RWPE1 (cell line): Measurements from ENCODE around the gene CD55.

Experiments used
- CTCF ChIA-PET: fragments of 350-600 bp; sonication (Branson Sonifier 250); formaldehyde crosslinking; extraction: SDS; loops from one replicate; lab custom pipeline; 2021; lab: Yijun Ruan, JAX
- POLR2A ChIA-PET: fragments of 400-600 bp; formaldehyde crosslinking; extraction: SDS; loops from one replicate; lab custom pipeline; 2020; ENCODE audit warnings: antibody characterized with exemption; ENCODE audit not compliant: low non-redundant PET; lab: Yijun Ruan, JAX
- DNase-seq: peaks from one replicate; pipeline ENCODE4 v3.0.0; 2012; ENCODE audit warnings: low spot score
- H3K27ac ChIP-seq: fragments of 450-650 bp; 2 replicates; pipeline ENCODE4 v1.5.1; 2017
- TF ChIP-seq, protein P1 (sequence below): fragments of 450-650 bp; conservative IDR thresholded peaks from 2 replicates; pipeline ENCODE4 v1.5.1; 2017; ENCODE audit warnings: low read depth, mild to moderate bottlenecking

Gene CD55

DNA sequence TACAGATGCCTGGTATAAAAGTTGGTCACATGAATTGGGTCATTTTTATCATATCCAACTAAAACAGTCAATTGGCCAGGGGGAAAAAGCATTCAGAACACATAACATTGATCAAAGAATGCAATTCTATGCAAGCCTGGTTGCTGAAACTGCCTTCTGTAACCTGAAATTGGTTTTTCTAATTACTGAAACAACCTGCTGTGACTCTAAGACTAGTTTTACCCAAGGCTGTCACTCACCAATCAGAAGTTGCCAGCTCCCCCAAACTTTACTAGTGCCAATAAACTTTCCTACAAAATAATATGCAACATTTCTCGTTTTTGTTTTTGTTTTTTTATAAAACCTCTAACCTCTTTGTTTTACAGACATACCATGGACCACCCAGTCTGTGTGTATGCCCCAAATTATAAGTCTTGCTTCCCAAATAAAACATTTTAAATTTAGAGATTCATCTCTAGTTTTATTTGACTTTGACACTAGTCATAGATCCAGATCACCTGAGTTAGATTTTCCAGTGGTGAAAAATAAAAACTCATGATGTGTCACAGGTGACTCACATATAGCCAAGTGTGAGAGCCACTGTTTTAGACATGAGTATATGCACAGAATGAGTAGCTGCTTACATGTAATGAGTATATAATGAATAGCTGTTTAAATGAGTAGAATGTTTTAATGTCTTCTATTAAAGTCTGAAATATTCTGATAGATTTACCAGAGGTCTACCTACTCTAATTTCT lies 68.4 kb downstream of the CD55 start:
- TF ChIP-seq, protein P1, sequence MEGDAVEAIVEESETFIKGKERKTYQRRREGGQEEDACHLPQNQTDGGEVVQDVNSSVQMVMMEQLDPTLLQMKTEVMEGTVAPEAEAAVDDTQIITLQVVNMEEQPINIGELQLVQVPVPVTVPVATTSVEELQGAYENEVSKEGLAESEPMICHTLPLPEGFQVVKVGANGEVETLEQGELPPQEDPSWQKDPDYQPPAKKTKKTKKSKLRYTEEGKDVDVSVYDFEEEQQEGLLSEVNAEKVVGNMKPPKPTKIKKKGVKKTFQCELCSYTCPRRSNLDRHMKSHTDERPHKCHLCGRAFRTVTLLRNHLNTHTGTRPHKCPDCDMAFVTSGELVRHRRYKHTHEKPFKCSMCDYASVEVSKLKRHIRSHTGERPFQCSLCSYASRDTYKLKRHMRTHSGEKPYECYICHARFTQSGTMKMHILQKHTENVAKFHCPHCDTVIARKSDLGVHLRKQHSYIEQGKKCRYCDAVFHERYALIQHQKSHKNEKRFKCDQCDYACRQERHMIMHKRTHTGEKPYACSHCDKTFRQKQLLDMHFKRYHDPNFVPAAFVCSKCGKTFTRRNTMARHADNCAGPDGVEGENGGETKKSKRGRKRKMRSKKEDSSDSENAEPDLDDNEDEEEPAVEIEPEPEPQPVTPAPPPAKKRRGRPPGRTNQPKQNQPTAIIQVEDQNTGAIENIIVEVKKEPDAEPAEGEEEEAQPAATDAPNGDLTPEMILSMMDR: no peak
- POLR2A ChIA-PET: no interaction called here
- no peak overlapping the region for H3K27ac ChIP-seq
- peak; percentile 85 for DNase-seq
- CTCF ChIA-PET: interaction anchor here (0.7 kb wide), 1 partner anchor 103 kb away, joined by 3 read pairs; no protein-coding TSS in a partner anchor

- TF ChIP-seq, protein P1: no peak
- peak; percentile 26 for DNase-seq
- CTCF ChIA-PET: interaction anchor here (0.5 to 0.7 kb wide), 2 partner anchors 12 to 252 kb away, joined by 4 to 5 read pairs; no protein-coding TSS in a partner anchor
- POLR2A ChIA-PET: no interaction called here
- H3K27ac ChIP-seq: peak overlapping the region; percentile 68
These were observed 72.1 kb downstream of the CD55 start for GRCh38 chr1:207393610-207394009.

GRCh38 chr1:207396168-207396746 lies 74.8 kb downstream of the CD55 start:
- ChIA-PET CTCF (interaction anchor here (0.6 to 0.8 kb wide), 2 partner anchors 147 to 424 kb away, joined by 3 to 6 read pairs; no protein-coding TSS in a partner anchor), POLR2A (no interaction called here)
- no peak overlapping the region for H3K27ac ChIP-seq
- no peak for DNase-seq
- TF ChIP-seq, protein P1: no peak

GRCh38 chr1:207397525-207397926 lies 76.0 kb downstream of the CD55 start:
- TF ChIP-seq, protein P1: no peak
- no peak overlapping the region for H3K27ac ChIP-seq
- DNase-seq: no peak
- POLR2A ChIA-PET: no interaction called here
- CTCF ChIA-PET: no interaction called here

DNA sequence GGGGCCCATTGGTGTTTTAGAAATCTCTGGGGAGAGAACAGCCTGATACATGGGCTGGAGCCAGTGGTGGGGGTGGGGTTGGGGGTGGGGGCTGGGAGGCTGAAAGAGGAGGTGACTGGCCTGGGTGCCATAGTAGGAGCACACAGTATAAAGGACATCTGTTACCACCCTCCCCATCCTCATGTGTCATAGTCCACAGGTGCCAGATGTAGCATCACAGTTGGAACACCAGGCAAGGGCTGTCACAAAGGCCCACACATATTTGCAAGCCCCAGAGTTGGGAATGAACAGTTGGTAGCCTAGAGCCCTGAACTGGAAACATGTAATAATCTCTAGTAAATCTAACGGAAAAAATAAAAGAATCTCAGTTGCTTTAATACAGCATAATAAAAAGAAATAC lies 77.5 kb downstream of the CD55 start:
- CTCF ChIA-PET: interaction anchor here (0.6 kb wide), 1 partner anchor 11 kb away, joined by 3 read pairs; no protein-coding TSS in a partner anchor
- POLR2A ChIA-PET: no interaction called here
- DNase-seq: no peak
- no peak overlapping the region for H3K27ac ChIP-seq
- TF ChIP-seq, protein P1: no peak

- POLR2A ChIA-PET: no interaction called here
- H3K27ac ChIP-seq: no peak overlapping the region
- TF ChIP-seq, protein P1: no peak
- CTCF ChIA-PET: interaction anchor here (0.9 kb wide), 1 partner anchor 47 kb away, joined by 3 read pairs; no protein-coding TSS in a partner anchor
- DNase-seq: no peak
These were observed 80.1 kb downstream of the CD55 start for GRCh38 chr1:207401578-207401977.
